OCI-LY3 (cell line): ENCODE measurements around the gene PRR35.

ENCODE experiments used
- EZH2phosphoT487 ChIP-seq: fragments of 200-600 bp; shearing (Covaris generic); IDR thresholded peaks from 2 replicates; pipeline ENCODE4 v1.6.1; 2018; ENCODE audit warnings: antibody characterized with exemption, mixed run types, low read depth
- TF ChIP-seq, protein P1 (sequence below): fragments of 200-600, 300-600 bp; sonication (generic); IDR thresholded peaks from 2 replicates; pipeline ENCODE4 v1.5.1; 2014; ENCODE audit warnings: antibody characterized with exemption, low read length, low read depth

DNA sequence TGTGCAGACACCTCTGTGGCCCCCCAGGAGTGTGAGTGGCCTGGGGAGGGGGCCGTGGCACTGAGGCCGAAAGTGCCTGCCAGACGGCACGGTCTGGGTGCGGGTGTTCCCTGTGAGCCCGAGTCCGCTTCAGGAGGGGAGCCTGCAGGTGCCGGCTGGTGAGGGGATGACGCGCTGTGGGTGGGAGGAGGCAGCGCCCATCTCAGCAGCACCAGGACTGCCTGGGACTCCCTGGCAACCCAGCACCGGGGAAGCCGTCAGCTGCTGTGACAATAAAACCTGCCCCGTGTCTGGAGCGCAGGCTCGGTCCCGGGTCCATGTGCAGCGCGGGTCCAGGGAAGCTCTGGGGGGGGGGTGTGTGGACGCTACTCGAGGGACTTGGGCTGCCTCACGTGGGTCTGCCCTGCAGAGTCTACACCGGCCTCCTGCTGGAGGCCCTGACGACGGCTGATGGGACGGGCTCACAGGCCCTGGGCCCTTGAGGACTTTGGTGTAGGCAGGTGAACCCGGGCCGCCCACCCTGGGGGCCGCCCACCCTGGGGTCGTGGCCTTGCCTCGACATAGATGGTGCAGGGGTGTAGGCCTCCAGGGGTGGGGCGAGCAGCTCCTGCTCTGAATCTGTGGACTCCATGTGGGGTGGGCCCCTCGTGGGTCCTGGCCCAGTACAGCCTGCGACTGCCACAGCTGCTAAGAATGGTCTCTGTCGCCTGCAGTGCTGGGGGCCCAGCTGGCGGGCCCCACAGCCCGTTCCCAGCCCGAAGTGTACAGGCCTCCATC is 23.8 kb downstream of the PRR35 start:
- TF ChIP-seq, protein P1, sequence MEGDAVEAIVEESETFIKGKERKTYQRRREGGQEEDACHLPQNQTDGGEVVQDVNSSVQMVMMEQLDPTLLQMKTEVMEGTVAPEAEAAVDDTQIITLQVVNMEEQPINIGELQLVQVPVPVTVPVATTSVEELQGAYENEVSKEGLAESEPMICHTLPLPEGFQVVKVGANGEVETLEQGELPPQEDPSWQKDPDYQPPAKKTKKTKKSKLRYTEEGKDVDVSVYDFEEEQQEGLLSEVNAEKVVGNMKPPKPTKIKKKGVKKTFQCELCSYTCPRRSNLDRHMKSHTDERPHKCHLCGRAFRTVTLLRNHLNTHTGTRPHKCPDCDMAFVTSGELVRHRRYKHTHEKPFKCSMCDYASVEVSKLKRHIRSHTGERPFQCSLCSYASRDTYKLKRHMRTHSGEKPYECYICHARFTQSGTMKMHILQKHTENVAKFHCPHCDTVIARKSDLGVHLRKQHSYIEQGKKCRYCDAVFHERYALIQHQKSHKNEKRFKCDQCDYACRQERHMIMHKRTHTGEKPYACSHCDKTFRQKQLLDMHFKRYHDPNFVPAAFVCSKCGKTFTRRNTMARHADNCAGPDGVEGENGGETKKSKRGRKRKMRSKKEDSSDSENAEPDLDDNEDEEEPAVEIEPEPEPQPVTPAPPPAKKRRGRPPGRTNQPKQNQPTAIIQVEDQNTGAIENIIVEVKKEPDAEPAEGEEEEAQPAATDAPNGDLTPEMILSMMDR: no peak
- no peak for TF ChIP-seq EZH2phosphoT487
